GM21529 (cell line): ENCODE results near the gene SRRT.
"Not testable (repeated sequence)": the region's sequence is repeated elsewhere in the genome, so short reads cannot be mapped to it uniquely, and the experiment has no call there.

ENCODE experiments used
- ATAC-seq: cut with Tn5 transposase; IDR thresholded peaks from one replicate; pipeline ENCODE4 v1.9.1; 2021; ENCODE audit not compliant: unreplicated experiment

Gene SRRT

GRCh38 chr7:100923616-100924015, 48.7 kb downstream of the SRRT start:
- ATAC-seq = not testable (repeated sequence)

GRCh38 chr7:100929808-100930174, 54.9 kb downstream of the SRRT start:
- ATAC-seq = no peak

DNA sequence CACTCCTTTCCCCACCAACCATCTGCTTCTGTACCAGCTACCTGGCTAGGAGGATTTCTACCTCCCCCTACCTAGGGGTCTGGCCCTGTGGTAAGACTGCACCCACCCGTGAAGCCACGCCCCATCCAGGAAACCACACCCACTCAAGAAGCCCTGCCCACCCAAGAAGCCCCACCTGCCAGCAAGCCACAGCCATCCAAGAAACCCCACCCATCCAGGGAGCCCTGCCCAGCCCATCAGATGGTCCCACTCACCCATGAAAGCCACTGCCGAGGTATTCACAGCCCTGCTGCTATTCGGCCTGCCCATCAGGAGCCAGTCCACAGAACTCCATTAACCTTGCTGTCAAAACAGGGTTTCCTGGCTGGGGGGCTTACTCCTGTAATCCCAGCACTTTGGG, 58.8 kb downstream of the SRRT start:
- no peak for ATAC-seq

DNA sequence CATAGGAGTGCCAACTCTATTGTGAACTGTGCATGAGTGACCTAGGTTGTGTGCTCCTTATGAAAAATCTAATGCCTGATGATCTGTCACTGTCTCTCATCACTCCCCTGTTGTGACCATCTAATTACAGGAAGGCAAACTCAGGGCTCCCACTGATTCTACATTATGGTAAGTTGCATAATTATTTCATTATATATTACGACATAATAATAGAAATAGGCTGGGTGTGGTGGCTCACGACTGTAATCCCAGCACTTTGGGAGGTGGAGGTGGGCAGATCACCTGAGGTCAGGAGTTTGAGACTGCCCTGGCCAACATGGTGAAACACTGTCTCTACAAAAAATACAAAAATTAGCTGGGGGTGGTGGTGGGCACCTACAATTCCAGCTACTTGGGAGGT, 60.5 kb downstream of the SRRT start:
- not testable (repeated sequence) for ATAC-seq

- ATAC-seq = not testable (repeated sequence)
These were observed 61.3 kb downstream of the SRRT start for GRCh38 chr7:100936167-100936566.
